HepG2 (cell line): Measurements from ENCODE around the gene TAGLN. TPM values are rescaled to one million over a fixed set of nuclear protein-coding genes. Genes with fewer than 3 reads are reported as not detected.

Experiments
- ATAC-seq: fragments of 200-7000 bp; cut with Tn5 transposase; 3 replicates; pipeline ENCODE4 v1.9.1; 2020; ENCODE audit warnings: mild to moderate bottlenecking, moderate library complexity
- BruUV-seq: library from RNA; stranded (reverse); fragments of 400-500 nt; replicated peaks from 2 replicates; lab custom pipeline; 2021; lab: Mats Ljungman, UMichigan
- CTCF ChIA-PET: fragments of 300-600 bp; formaldehyde crosslinking; extraction: SDS; loops from one replicate; lab custom pipeline; 2021; ENCODE audit warnings: low total read pairs, inconsistent platforms, low intra/inter-chr PET ratio; lab: Yijun Ruan, JAX
- POLR2A ChIA-PET: fragments of 350-600 bp; sonication (Branson Sonifier 250); formaldehyde crosslinking; loops from one replicate; lab custom pipeline; 2020; ENCODE audit warnings: antibody characterized with exemption, inconsistent platforms; lab: Yijun Ruan, JAX
- DNase-seq: peaks from one replicate; pipeline ENCODE4 v3.0.0-alpha.2; 2015; ENCODE audit warnings: low spot score
- FAIRE-seq: peaks from 3 replicates; lab custom pipeline; 2011; peaks lifted over from hg19 to GRCh38; lab: Jason Lieb, UNC
- H2AFZ ChIP-seq: one replicate; pipeline ENCODE4 v1.6.1; 2011; ENCODE audit warnings: low read length, inconsistent platforms
- H3K27ac ChIP-seq: fragments of 300-600 bp; 3 replicates; pipeline ENCODE4 v1.8.0; 2011; ENCODE audit warnings: mixed run types, mild to moderate bottlenecking, mixed read lengths, low read length, inconsistent platforms; ENCODE audit not compliant: insufficient read depth; ENCODE audit errors: extremely low read length
- H3K27me3 ChIP-seq, 2 experiments: fragments of 200-600 bp in 1 of 2; 2 replicates in 1 of 2; 3 replicates in 1 of 2; pipeline versions ENCODE4 v1.6.0 to v1.8.0; 2011; ENCODE audit warnings: low read length in 2 of 2, mild to moderate bottlenecking in 2 of 2, moderate library complexity in 2 of 2, inconsistent platforms in 1 of 2; ENCODE audit not compliant: insufficient read depth in 2 of 2, control insufficient read depth in 1 of 2
- H3K36me3 ChIP-seq, 2 experiments: fragments of 200-600 bp in 1 of 2; replicated peaks in 1 of 2; 2 replicates in 1 of 2; 3 replicates in 1 of 2; pipeline versions ENCODE4 v1.5.1 to v1.8.0; 2011; ENCODE audit warnings: low read length in 2 of 2, inconsistent platforms in 1 of 2; ENCODE audit not compliant: insufficient read depth in 2 of 2, control insufficient read depth in 1 of 2
- H3K4me1 ChIP-seq: 2 replicates; pipeline ENCODE4 v1.5.1; 2012; ENCODE audit warnings: low read length, inconsistent platforms; ENCODE audit not compliant: insufficient read depth
- H3K4me2 ChIP-seq: 2 replicates; pipeline ENCODE4 v1.6.0; 2011; ENCODE audit warnings: low read depth, low read length, inconsistent platforms
- H3K4me3 ChIP-seq, 3 experiments: fragments of 200-600 bp in 1 of 3; sonication (generic), shearing (Covaris generic) in 1 of 3; replicated peaks in 1 of 3; 2 replicates each; pipeline ENCODE4 v1.5.1; 2011 to 2016; ENCODE audit warnings: low read length in 3 of 3, inconsistent platforms in 2 of 3, low read depth in 2 of 3, mild to moderate bottlenecking in 2 of 3, control low read depth in 1 of 3, mixed read lengths in 1 of 3; ENCODE audit not compliant: insufficient read depth in 1 of 3
- H3K79me2 ChIP-seq: one replicate; pipeline ENCODE4 v1.6.1; 2011; ENCODE audit warnings: low read length, inconsistent platforms; ENCODE audit not compliant: insufficient read depth
- H3K9ac ChIP-seq: 2 replicates; pipeline ENCODE4 v1.6.0; 2011; ENCODE audit warnings: mild to moderate bottlenecking, low read depth, low read length, inconsistent platforms; ENCODE audit not compliant: insufficient read depth
- H3K9me3 ChIP-seq: 2 replicates; pipeline ENCODE4 v1.5.1; 2012; ENCODE audit warnings: mild to moderate bottlenecking, low read length
- H4K20me1 ChIP-seq: 2 replicates; pipeline ENCODE4 v1.6.0; 2011; ENCODE audit warnings: inconsistent platforms, mild to moderate bottlenecking, low read length, moderate library complexity; ENCODE audit not compliant: insufficient read depth
- ATF1 ChIP-seq: IDR thresholded peaks from 2 replicates; pipeline ENCODE4 v1.6.1; 2016; ENCODE audit warnings: mild to moderate bottlenecking, control low read depth
- E2F2 ChIP-seq: sonication (generic); formaldehyde crosslinking; IDR thresholded peaks from 2 replicates; pipeline ENCODE4 v1.4.0; 2020; ENCODE audit warnings: missing genetic modification reagents, borderline replicate concordance
- MXI1 ChIP-seq: IDR thresholded peaks from 3 replicates; pipeline ENCODE4 v1.6.1; 2012; ENCODE audit warnings: low read depth, low read length, inconsistent platforms, borderline replicate concordance
- NFIB ChIP-seq: sonication (generic); formaldehyde crosslinking; IDR thresholded peaks from 2 replicates; pipeline ENCODE4 v1.9.0; 2021; ENCODE audit warnings: missing genetic modification reagents, mild to moderate bottlenecking, borderline replicate concordance
- PTBP1 ChIP-seq: fragments of 200-400 bp; formaldehyde crosslinking; IDR thresholded peaks from 2 replicates; pipeline ENCODE4 v1.6.1; 2018; ENCODE audit warnings: low read length, low read depth; ENCODE audit not compliant: poor library complexity, severe bottlenecking
- RFXAP ChIP-seq: sonication (generic); formaldehyde crosslinking; IDR thresholded peaks from 2 replicates; pipeline ENCODE4 v1.4.0; 2020; ENCODE audit warnings: missing genetic modification reagents, borderline replicate concordance
- TP53 ChIP-seq: sonication (generic); formaldehyde crosslinking; conservative IDR thresholded peaks from 2 replicates; pipeline ENCODE4 v1.4.0; 2020; ENCODE audit warnings: missing genetic modification reagents
- ZBTB40 ChIP-seq, 2 experiments: fragments of 450-650 bp in 1 of 2; sonication (generic) in 1 of 2; formaldehyde crosslinking in 1 of 2; IDR thresholded peaks; 2 replicates each; pipeline versions ENCODE4 v1.6.1 to v1.8.0; 2016 to 2022; ENCODE audit warnings: antibody characterized with exemption in 1 of 2, mild to moderate bottlenecking in 1 of 2, missing genetic modification reagents in 1 of 2
- ZNF335 ChIP-seq: sonication (generic); formaldehyde crosslinking; IDR thresholded peaks from 2 replicates; pipeline ENCODE4 v1.4.0; 2020; ENCODE audit warnings: missing genetic modification reagents
- ZNF343 ChIP-seq: sonication (generic); formaldehyde crosslinking; IDR thresholded peaks from 2 replicates; pipeline ENCODE4 v1.4.0; 2020; ENCODE audit warnings: mild to moderate bottlenecking, missing genetic modification reagents
- ZNF883 ChIP-seq: sonication (generic); formaldehyde crosslinking; IDR thresholded peaks from 2 replicates; pipeline ENCODE4 v1.5.1; 2020; ENCODE audit warnings: mild to moderate bottlenecking, missing genetic modification reagents; ENCODE audit errors: not compliant biosample characterization
- WGBS: methylation state at CpG from one replicate; pipeline ENCODE4 v1.1.6; 2017; ENCODE audit warnings: low lambda C conversion rate; 5-methylcytosine and 5-hydroxymethylcytosine counted together
- in situ Hi-C: cut with HindIII; loops from 2 replicates; pipeline ENCODE4 v1.10.0; 2017; ENCODE audit warnings: low pct_unique_long_range_greater_than_20kb; ENCODE audit not compliant: extremely low pct_ligation_motif_present
- intact Hi-C: fragments of 100-400 bp; cut with micrococcal nuclease; formaldehyde crosslinking; loops from one replicate; pipeline ENCODE4 v1.10.0; 2022; ENCODE audit not compliant: unreplicated experiment
- polyA plus RNA-seq, 8 experiments: library from polyadenylated mRNA; depleted of rRNA in 3 of 8; stranded (reverse) in 7 of 8; unstranded in 1 of 8; fragments of >200 nt; fragmentation: Illumina TruSeq in 4 of 8; extraction: Trizol in 4 of 8; gene quantifications; 2 replicates each; pipeline versions ENCODE4 v1.2.1 to v1.2.3, GENCODE V29; 2011 to 2016; ENCODE audit warnings: low read depth in 4 of 8, missing spikeins in 1 of 8, mixed read lengths in 1 of 8; ENCODE audit not compliant: insufficient read depth in 1 of 8
- total RNA-seq, 5 experiments: library from RNA; depleted of rRNA; stranded (reverse); fragments of >200 nt; fragmentation: Illumina TruSeq; extraction: Trizol; gene quantifications; 2 replicates each; pipeline ENCODE4 v1.2.3, GENCODE V29; 2016; ENCODE audit warnings: low read depth in 1 of 5
- TF ChIP-seq, protein P1 (sequence below): IDR thresholded peaks from 2 replicates; pipeline ENCODE4 v1.6.1; 2016; ENCODE audit warnings: missing genetic modification reagents, missing compliant biosample characterization
- TF ChIP-seq, protein P2 (sequence below): IDR thresholded peaks from 2 replicates; pipeline ENCODE4 v1.6.1; 2016; ENCODE audit warnings: control low read depth

TAGLN gene
- total and polyA plus RNA-seq, 2 of the 13 experiments (the other 11 are each of a cell fraction or from before 2014, with no cell fraction given), result 12.6 to 75.4 TPM

GRCh38 chr11:117192401-117192875 is 6.7 kb upstream of the TAGLN start:
- Histone ChIP-seq H3K4me2 (no peak overlapping the region), H3K79me2 (no peaks in the 10 kb centered on the region), H4K20me1 (no peaks in the 10 kb centered on the region), H3K27me3 (no peaks in the 10 kb centered on the region), H3K9ac (no peak overlapping the region), H3K4me3 (no peak overlapping the region), H3K36me3 (peaks cover 8 to 18% of the 10 kb centered on the region in 2 experiments; a peak in 3 of 5 replicates), H3K9me3 (no peaks in the 10 kb centered on the region), H3K4me1 (peaks cover 7% of the 10 kb centered on the region), H2AFZ (no peak overlapping the region), H3K27ac (no peak overlapping the region)
- ChIA-PET CTCF (no interaction called here), POLR2A (no interaction called here)
- WGBS, result 96% methylated on average over 16 of the region's 17 CpGs
- ATAC-seq, result no peak
- intact Hi-C loops (no loop called here), in situ Hi-C loops (no loop called here)
- DNase-seq, result no peak
- FAIRE-seq, result no peak
- BruUV-seq, result no TSS peak
- no peak for TF ChIP-seq RFXAP (CRISPR knock-in tag)
- no peak for TF ChIP-seq ZBTB40 (IDR thresholded peaks at IDR 0.05)
- TF ChIP-seq ZBTB40 (CRISPR knock-in tag; IDR thresholded peaks at IDR 0.05), result no peak
- TF ChIP-seq ATF1, result no peak
- no peak for TF ChIP-seq E2F2 (CRISPR knock-in tag)
- no peak for TF ChIP-seq MXI1
- TF ChIP-seq, protein P1, sequence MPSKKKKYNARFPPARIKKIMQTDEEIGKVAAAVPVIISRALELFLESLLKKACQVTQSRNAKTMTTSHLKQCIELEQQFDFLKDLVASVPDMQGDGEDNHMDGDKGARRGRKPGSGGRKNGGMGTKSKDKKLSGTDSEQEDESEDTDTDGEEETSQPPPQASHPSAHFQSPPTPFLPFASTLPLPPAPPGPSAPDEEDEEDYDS (CRISPR knock-in tag), result no peak
- TF ChIP-seq ZNF335 (CRISPR knock-in tag), result no peak
- no peak for TF ChIP-seq ZNF883 (CRISPR knock-in tag)
- no peak for TF ChIP-seq PTBP1
- no peak for TF ChIP-seq TP53 (CRISPR knock-in tag)
- TF ChIP-seq NFIB (CRISPR knock-in tag), result no peak
- TF ChIP-seq, protein P2, sequence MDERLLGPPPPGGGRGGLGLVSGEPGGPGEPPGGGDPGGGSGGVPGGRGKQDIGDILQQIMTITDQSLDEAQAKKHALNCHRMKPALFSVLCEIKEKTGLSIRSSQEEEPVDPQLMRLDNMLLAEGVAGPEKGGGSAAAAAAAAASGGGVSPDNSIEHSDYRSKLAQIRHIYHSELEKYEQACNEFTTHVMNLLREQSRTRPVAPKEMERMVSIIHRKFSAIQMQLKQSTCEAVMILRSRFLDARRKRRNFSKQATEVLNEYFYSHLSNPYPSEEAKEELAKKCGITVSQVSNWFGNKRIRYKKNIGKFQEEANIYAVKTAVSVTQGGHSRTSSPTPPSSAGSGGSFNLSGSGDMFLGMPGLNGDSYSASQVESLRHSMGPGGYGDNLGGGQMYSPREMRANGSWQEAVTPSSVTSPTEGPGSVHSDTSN (CRISPR knock-in tag), result no peak
- no peak for TF ChIP-seq ZNF343 (CRISPR knock-in tag)
